GM18526 (cell line): ENCODE measurements around the gene SLC9A6.

Source experiments
- POLR2A ChIP-seq: IDR thresholded peaks from 3 replicates; pipeline ENCODE4 v1.6.1; 2011; ENCODE audit not compliant: insufficient read length; ENCODE audit errors: extremely low read depth

The SLC9A6 gene

GRCh38 chrX:136047016-136047642 lies 61.9 kb downstream of the SLC9A6 start:
- TF ChIP-seq POLR2A = no peak

- TF ChIP-seq POLR2A = no peak
These were observed 62.7 kb downstream of the SLC9A6 start for GRCh38 chrX:136047969-136048368.

- TF ChIP-seq POLR2A = no peak
These were observed 63.2 kb downstream of the SLC9A6 start for GRCh38 chrX:136048446-136048845.

GRCh38 chrX:136049608-136050007 lies 64.4 kb downstream of the SLC9A6 start:
- no peak for TF ChIP-seq POLR2A

GRCh38 chrX:136051611-136052010 lies 66.4 kb downstream of the SLC9A6 start:
- TF ChIP-seq POLR2A = no peak

- TF ChIP-seq POLR2A = no peak
These were observed 70.5 kb downstream of the SLC9A6 start for GRCh38 chrX:136055651-136056221.

- no peak for TF ChIP-seq POLR2A
These were observed 72.3 kb downstream of the SLC9A6 start for GRCh38 chrX:136057567-136057966.

- no peak for TF ChIP-seq POLR2A
These were observed 74.1 kb downstream of the SLC9A6 start for GRCh38 chrX:136059350-136059749.

GRCh38 chrX:136061286-136061685 lies 76.1 kb downstream of the SLC9A6 start:
- TF ChIP-seq POLR2A = no peak

GRCh38 chrX:136061696-136062095 lies 76.5 kb downstream of the SLC9A6 start:
- no peak for TF ChIP-seq POLR2A

GRCh38 chrX:136063340-136064079 lies 78.3 kb downstream of the SLC9A6 start:
- no peak for TF ChIP-seq POLR2A

GRCh38 chrX:136064661-136065043 lies 79.4 kb downstream of the SLC9A6 start:
- TF ChIP-seq POLR2A = no peak

GRCh38 chrX:136065044-136065671 lies 79.9 kb downstream of the SLC9A6 start:
- no peak for TF ChIP-seq POLR2A

- no peak for TF ChIP-seq POLR2A
These were observed 81.9 kb downstream of the SLC9A6 start for GRCh38 chrX:136067097-136067496.

- no peak for TF ChIP-seq POLR2A
These were observed 82.7 kb downstream of the SLC9A6 start for GRCh38 chrX:136067966-136068365.

GRCh38 chrX:136076942-136077341 lies 91.7 kb downstream of the SLC9A6 start:
- no peak for TF ChIP-seq POLR2A

- no peak for TF ChIP-seq POLR2A
These were observed 95.5 kb downstream of the SLC9A6 start for GRCh38 chrX:136080766-136081165.

- no peak for TF ChIP-seq POLR2A
These were observed 101.3 kb downstream of the SLC9A6 start for GRCh38 chrX:136086521-136086920.
